Liver (tissue), 9 donors: ENCODE results near the gene DNMBP. TPM values are rescaled to one million over a fixed set of nuclear protein-coding genes. Genes with fewer than 3 reads are reported as not detected.
A peak's percentile ranks its signal among the peaks of the same experiment; 100 is the strongest.

Experiments used
- DNase-seq: peaks from one replicate; pipeline ENCODE4 v3.0.0-alpha.2; 2017; ENCODE audit warnings: low spot score
- H3K27ac ChIP-seq, 2 donors: one replicate each; pipeline ENCODE4 v1.7.0; 2013; ENCODE audit warnings: inconsistent platforms in 2 of 2, low read length in 2 of 2, control low read depth in 1 of 2, low read depth in 1 of 2, mild to moderate bottlenecking in 1 of 2
- H3K27me3 ChIP-seq, 4 donors: one replicate each; pipeline versions ENCODE4 v1.6.1 to v1.7.0; 2013; ENCODE audit warnings: low read length in 3 of 4, inconsistent platforms in 1 of 4, mild to moderate bottlenecking in 1 of 4, moderate library complexity in 1 of 4; ENCODE audit not compliant: control insufficient read depth in 4 of 4, insufficient read depth in 4 of 4
- H3K36me3 ChIP-seq, 4 donors: one replicate each; pipeline versions ENCODE4 v1.6.1 to v1.7.0; 2013; ENCODE audit warnings: low read length in 3 of 4, mild to moderate bottlenecking in 3 of 4, low read depth in 1 of 4, moderate library complexity in 1 of 4; ENCODE audit not compliant: control insufficient read depth in 4 of 4, insufficient read depth in 3 of 4
- H3K4me1 ChIP-seq, 4 donors: one replicate each; pipeline versions ENCODE4 v1.6.1 to v1.7.0; 2013; ENCODE audit warnings: low read length in 3 of 4, mild to moderate bottlenecking in 3 of 4, moderate library complexity in 1 of 4; ENCODE audit not compliant: control insufficient read depth in 4 of 4, insufficient read depth in 4 of 4
- H3K4me3 ChIP-seq, 3 donors: one replicate each; pipeline versions ENCODE4 v1.6.1 to v1.7.0; 2013; ENCODE audit warnings: low read length in 3 of 3, control low read depth in 1 of 3, low read depth in 1 of 3, mild to moderate bottlenecking in 1 of 3
- H3K9ac ChIP-seq, 2 donors: one replicate each; pipeline ENCODE4 v1.7.0; 2013; ENCODE audit warnings: low read length in 2 of 2, mild to moderate bottlenecking in 2 of 2, moderate library complexity in 2 of 2, control low read depth in 1 of 2, low read depth in 1 of 2
- H3K9me3 ChIP-seq, 4 donors: one replicate each; pipeline versions ENCODE4 v1.6.1 to v1.7.0; 2013; ENCODE audit warnings: low read length in 3 of 4; ENCODE audit not compliant: control insufficient read depth in 4 of 4
- ATF3 ChIP-seq: IDR thresholded peaks from 2 replicates; pipeline ENCODE4 v1.6.1; 2016; ENCODE audit warnings: antibody characterized with exemption
- CTCF ChIP-seq: fragments of 150-350 bp; IDR thresholded peaks from 2 replicates; pipeline ENCODE4 v1.5.1; 2017; ENCODE audit warnings: improper control_type of control experiment, low read depth, low read length; ENCODE audit not compliant: missing input control
- EGR1 ChIP-seq, 2 donors: IDR thresholded peaks; 2 replicates each; pipeline ENCODE4 v1.6.1; 2016 to 2018; ENCODE audit warnings: antibody characterized with exemption in 2 of 2, low read depth in 2 of 2
- FOXA1 ChIP-seq: IDR thresholded peaks from 2 replicates; pipeline ENCODE4 v1.6.1; 2016; ENCODE audit warnings: antibody characterized with exemption
- FOXA2 ChIP-seq: IDR thresholded peaks from 2 replicates; pipeline ENCODE4 v1.6.1; 2016; ENCODE audit warnings: antibody characterized with exemption
- GABPA ChIP-seq, 2 donors: IDR thresholded peaks in 1 of 2; conservative IDR thresholded peaks in 1 of 2; 2 replicates each; pipeline ENCODE4 v1.6.1; 2016; ENCODE audit warnings: antibody characterized with exemption in 2 of 2, mild to moderate bottlenecking in 1 of 2, moderate library complexity in 1 of 2
- HNF4A ChIP-seq, 2 donors: conservative IDR thresholded peaks; 2 replicates each; pipeline ENCODE4 v1.6.1; 2016; ENCODE audit warnings: antibody characterized with exemption in 2 of 2, mild to moderate bottlenecking in 2 of 2
- HNF4G ChIP-seq: IDR thresholded peaks from 2 replicates; pipeline ENCODE4 v1.6.1; 2016; ENCODE audit warnings: antibody characterized with exemption
- JUND ChIP-seq, 2 donors: IDR thresholded peaks; 2 replicates each; pipeline ENCODE4 v1.6.1; 2016; ENCODE audit warnings: antibody characterized with exemption in 2 of 2
- MAX ChIP-seq: IDR thresholded peaks from 2 replicates; pipeline ENCODE4 v1.6.1; 2016; ENCODE audit warnings: antibody characterized with exemption
- NR2F2 ChIP-seq: IDR thresholded peaks from 2 replicates; pipeline ENCODE4 v1.6.1; 2016; ENCODE audit warnings: antibody characterized with exemption
- RAD21 ChIP-seq, 2 donors: IDR thresholded peaks; 2 replicates each; pipeline ENCODE4 v1.6.1; 2016; ENCODE audit warnings: antibody characterized with exemption in 2 of 2, mild to moderate bottlenecking in 2 of 2
- REST ChIP-seq: IDR thresholded peaks from 2 replicates; pipeline ENCODE4 v1.6.1; 2016; ENCODE audit warnings: antibody characterized with exemption, mild to moderate bottlenecking
- RXRA ChIP-seq, 2 donors: IDR thresholded peaks; 2 replicates each; pipeline ENCODE4 v1.6.1; 2017 to 2018; ENCODE audit warnings: antibody characterized with exemption in 2 of 2, mild to moderate bottlenecking in 1 of 2
- SP1 ChIP-seq: IDR thresholded peaks from 2 replicates; pipeline ENCODE4 v1.6.1; 2018; ENCODE audit warnings: antibody characterized with exemption, mild to moderate bottlenecking
- TAF1 ChIP-seq: conservative IDR thresholded peaks from 2 replicates; pipeline ENCODE4 v1.6.1; 2016; ENCODE audit warnings: antibody characterized with exemption, mild to moderate bottlenecking
- YY1 ChIP-seq: IDR thresholded peaks from 2 replicates; pipeline ENCODE4 v1.6.1; 2016; ENCODE audit warnings: antibody characterized with exemption, mild to moderate bottlenecking
- ZBTB33 ChIP-seq: IDR thresholded peaks from 2 replicates; pipeline ENCODE4 v1.6.1; 2016; ENCODE audit warnings: antibody characterized with exemption
- WGBS: extraction: QIAGEN DNeasy Blood & Tissue Kit; methylation state at CpG from one replicate; pipeline ENCODE4 v1.1.7; 2013; 5-methylcytosine and 5-hydroxymethylcytosine counted together
- polyA plus RNA-seq, 2 donors: library from polyadenylated mRNA; stranded (reverse) in 1 of 2; unstranded in 1 of 2; fragments of 200-250 nt in 1 of 2; fragments of >200 nt in 1 of 2; fragmentation: Nextera tagmentation in 1 of 2; extraction: Ambion mirVana in 1 of 2; gene quantifications; one replicate each; pipeline versions ENCODE4 v1.2.1 to v1.2.3, GENCODE V29; 2013 to 2015
- total RNA-seq, 2 donors: library from RNA; depleted of rRNA; stranded (reverse); fragments of >200 nt; gene quantifications; one replicate each; pipeline ENCODE4 v1.2.3, GENCODE V29; 2014
- donor health status: healthy.
- donor health status: healthy.
- donor health status: healthy.
- donor health status: healthy.
- donor health status: healthy.

DNMBP gene
- total and polyA plus RNA-seq, 4 donors, result 3.8 to 12.6 (median 5.3) TPM

GRCh38 chr10:100041306-100042002 is 31.7 kb upstream of the DNMBP start:
- no peak overlapping the region for H3K27ac ChIP-seq
- H3K4me3 ChIP-seq, result no peak overlapping the region
- no peaks in the 10 kb centered on the region for H3K9me3 ChIP-seq
- H3K27me3 ChIP-seq, result no peaks in the 10 kb centered on the region
- peaks cover 4 to 35% (median 14%) of the 10 kb centered on the region in 4 donors for H3K36me3 ChIP-seq
- WGBS, result 93% methylated on average over 2 of the region's 2 CpGs
- no peak overlapping the region for H3K9ac ChIP-seq
- H3K4me1 ChIP-seq, result peaks cover 0 to 12% (median 0%) of the 10 kb centered on the region in 4 donors
- DNase-seq, result no peak
- TF ChIP-seq RAD21 (IDR thresholded peaks at IDR 0.05) (no peak), FOXA1 (no peak), FOXA2 (no peak)

GRCh38 chr10:100038561-100039071 is 28.9 kb upstream of the DNMBP start:
- 34% methylated on average over 1 of the region's 1 CpG for WGBS
- peak; percentile 34 for DNase-seq
- no peaks in the 10 kb centered on the region for H3K27me3 ChIP-seq
- H3K27ac ChIP-seq, result no peak overlapping the region
- H3K9ac ChIP-seq, result no peak overlapping the region
- H3K4me3 ChIP-seq, result no peak overlapping the region
- TF ChIP-seq ZBTB33, result no peak
- TF ChIP-seq JUND (IDR thresholded peaks at IDR 0.05), result no peak
- TF ChIP-seq FOXA2, result no peak
- TF ChIP-seq YY1, result peak; percentile 77
- no peak for TF ChIP-seq MAX
- TF ChIP-seq RXRA (IDR thresholded peaks at IDR 0.05), result peak in 1 of 2 donors; percentile 17
- no peak for TF ChIP-seq FOXA1
- TF ChIP-seq ATF3, result no peak
- TF ChIP-seq CTCF, result no peak
- peak; percentile 67 for TF ChIP-seq SP1
- TF ChIP-seq RAD21 (IDR thresholded peaks at IDR 0.05), result no peak
- TF ChIP-seq TAF1, result no peak
- TF ChIP-seq GABPA (IDR thresholded peaks at IDR 0.05 in 1 of 2, conservative IDR thresholded peaks at IDR 0.05 in 1 of 2), result no peak
- peak; percentile 86 to 91 for TF ChIP-seq HNF4A (conservative IDR thresholded peaks at IDR 0.05)
- TF ChIP-seq REST, result no peak
- TF ChIP-seq NR2F2, result no peak
- peak; percentile 73 for TF ChIP-seq HNF4G
- TF ChIP-seq EGR1 (IDR thresholded peaks at IDR 0.05; ENCODE audit: low read depth in 2 of 2), result no peak
- no peaks in the 10 kb centered on the region for H3K9me3 ChIP-seq
- H3K4me1 ChIP-seq, result peaks cover 0 to 9% (median 0%) of the 10 kb centered on the region in 4 donors
- peaks cover 4 to 22% (median 11%) of the 10 kb centered on the region in 4 donors for H3K36me3 ChIP-seq
